EL (cell line): ENCODE measurements around the gene SLC16A8.

Source experiments
- DNase-seq: peaks from one replicate; pipeline ENCODE4 v3.0.0-alpha.2; 2016

Gene SLC16A8

DNA sequence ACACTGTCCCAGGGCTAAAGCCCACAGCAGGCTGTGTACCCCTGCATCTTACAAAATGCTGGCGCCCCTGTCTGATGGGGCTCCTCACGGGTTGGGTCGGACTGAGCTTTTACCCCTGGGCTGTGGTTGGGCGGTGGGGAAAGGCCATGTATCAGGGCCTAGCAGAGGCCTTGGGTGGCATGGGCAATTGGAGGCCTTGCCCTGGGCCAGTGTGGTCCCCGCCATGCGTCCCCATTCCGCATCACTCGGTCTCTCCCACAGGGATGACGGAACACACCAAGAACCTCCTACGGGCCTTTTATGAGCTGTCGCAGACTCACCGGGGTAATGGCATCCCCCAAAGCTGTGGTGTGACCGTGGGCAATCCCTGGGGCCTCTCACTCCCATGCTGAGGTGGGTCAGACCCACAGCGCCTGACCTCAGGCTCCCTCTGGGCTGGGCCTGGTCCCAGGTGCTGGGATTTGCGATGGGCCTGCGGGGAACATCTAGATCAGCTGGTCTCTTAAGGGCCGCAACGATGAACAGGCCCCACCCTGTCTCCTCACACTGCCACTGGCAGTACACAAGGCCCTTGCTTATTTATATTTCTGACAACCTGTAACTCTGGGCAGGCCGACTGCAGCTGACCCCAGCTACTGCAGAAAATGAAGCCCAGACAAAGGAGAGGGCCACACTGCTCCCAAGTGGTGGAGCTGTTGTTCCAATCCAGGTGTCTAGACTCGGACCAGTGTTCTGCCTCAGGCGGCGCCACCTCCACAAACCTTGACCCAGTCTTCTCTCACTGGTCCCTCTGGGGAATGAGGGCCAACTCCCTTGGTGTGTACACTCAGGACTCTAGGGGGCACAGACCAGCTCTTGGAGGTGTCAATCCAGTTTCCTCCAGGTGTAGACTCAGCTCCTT is 12.3 kb downstream of the SLC16A8 start:
- DNase-seq = no peak

GRCh38 chr22:38070250-38070921 is 13.6 kb downstream of the SLC16A8 start:
- DNase-seq = no peak

- no peak for DNase-seq
Measured at GRCh38 chr22:38069372-38070249, 14.4 kb downstream of the SLC16A8 start.

DNA sequence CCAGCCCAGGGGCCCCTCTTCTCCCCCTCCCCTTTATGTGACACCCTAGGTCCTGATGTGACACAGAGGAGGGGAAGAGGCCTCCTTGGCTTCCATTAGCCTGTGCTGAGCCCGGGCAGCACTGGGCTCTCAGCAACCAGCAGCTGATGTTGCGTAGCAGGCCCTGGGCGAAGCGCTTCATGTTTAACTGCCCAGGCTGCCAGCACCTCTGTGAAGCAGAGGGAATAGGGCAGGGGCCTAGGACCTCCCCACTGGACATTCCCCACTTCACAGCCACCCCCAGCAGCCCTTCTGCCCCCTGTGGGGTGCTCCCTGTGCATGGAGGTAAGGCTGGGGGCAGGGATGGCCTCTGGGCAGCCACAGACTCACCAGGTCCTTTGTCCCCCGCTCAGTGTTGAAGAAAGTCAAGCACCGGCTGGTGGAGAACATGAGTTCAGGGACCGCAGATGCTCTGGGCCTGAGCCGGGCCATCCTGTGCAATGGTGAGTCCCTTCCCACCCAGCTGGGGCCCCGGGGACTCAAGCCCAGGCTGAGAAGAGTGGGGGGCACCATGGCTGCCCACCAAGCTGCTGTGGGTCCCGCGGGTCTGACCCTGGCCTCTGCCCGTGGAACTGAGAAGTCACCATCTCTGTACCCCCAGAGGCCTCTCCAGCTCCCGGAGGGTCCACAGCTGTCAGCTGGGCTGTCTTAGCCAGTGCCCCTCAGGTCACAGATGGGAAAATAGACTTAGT is 15.2 kb downstream of the SLC16A8 start:
- no peak for DNase-seq

DNA sequence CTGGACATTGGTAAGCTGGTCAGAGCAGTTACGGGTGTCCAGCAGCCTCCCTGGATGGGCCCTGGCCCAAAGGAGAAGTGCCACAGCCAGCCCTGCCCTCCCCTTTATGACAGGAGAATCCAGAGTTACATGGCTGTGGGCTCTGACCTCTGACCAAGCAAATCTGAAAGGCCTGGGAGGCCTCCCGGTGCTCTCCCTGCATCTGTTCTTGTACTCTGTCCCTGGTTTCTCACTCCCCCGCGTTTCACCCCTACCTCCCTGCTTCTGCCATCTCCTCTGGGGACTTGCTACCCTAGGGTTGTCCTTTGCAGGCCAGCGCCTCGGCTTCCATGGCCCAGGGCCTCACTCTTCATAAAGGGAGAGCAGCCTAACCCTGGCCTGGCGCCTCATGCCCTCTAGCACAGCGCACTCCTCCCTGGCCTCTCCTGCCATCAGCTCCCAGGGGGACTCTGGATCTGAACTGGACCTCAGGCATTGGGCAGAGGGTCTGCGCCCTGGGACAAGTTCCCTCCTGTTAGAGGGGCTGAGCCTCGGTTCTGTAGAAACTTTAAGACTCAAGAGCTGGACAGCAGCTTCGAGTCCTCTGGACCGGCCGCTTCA is 16.1 kb downstream of the SLC16A8 start:
- no peak for DNase-seq

DNA sequence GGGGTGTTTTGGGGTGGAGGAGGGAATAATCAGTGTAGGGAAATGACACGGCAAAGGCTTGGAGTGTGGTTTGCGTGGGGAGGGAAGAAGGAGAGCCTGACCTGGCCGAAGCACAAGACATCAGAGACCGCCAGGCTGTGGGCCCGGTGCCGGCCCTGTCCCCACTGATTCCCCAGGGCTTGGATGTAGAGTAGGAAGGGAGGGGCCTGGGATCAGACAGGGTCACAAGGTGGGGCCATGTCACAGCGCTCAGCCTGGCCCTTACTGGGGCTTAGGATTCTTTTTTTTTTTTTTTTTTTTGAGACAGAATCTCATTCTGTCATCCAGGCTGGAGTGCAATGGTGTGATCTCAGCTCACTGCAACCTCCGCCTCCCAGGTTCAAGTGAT is 17.0 kb downstream of the SLC16A8 start:
- no peak for DNase-seq

DNA sequence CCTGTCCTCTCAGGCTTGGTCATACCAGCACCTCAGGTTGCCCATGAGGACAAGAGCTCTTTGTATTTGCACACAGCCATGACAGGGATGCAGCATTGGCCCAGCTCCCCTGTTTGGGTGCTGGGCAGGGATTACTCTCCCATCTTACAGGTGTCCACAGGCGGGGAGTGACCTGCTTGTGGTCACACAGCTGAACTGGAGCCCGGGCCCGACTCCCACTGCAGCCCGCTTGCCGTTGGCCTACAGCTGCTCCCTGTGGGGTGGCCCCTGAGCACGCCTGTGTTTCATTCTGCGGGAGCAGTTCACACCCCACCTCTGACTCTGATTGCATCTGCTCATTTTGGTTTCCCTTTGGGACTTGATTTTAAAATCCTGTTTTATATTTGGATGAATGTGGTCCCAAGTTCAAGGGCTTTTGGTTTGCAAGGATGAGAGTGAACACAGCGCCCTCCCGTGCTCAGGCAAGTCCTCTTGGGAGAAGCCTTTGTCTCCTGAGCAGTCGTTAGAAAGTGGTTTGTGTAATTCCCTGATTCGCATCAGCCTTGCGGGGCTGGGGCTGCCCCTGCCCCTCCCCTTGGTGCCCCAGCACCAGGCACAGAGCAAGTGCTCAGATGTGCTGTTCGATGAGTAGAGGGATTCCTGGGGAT is 17.5 kb downstream of the SLC16A8 start:
- no peak for DNase-seq

GRCh38 chr22:38065539-38065938 is 18.4 kb downstream of the SLC16A8 start:
- no peak for DNase-seq

- DNase-seq = no peak
Measured at GRCh38 chr22:38062791-38063190, 21.2 kb downstream of the SLC16A8 start.

DNA sequence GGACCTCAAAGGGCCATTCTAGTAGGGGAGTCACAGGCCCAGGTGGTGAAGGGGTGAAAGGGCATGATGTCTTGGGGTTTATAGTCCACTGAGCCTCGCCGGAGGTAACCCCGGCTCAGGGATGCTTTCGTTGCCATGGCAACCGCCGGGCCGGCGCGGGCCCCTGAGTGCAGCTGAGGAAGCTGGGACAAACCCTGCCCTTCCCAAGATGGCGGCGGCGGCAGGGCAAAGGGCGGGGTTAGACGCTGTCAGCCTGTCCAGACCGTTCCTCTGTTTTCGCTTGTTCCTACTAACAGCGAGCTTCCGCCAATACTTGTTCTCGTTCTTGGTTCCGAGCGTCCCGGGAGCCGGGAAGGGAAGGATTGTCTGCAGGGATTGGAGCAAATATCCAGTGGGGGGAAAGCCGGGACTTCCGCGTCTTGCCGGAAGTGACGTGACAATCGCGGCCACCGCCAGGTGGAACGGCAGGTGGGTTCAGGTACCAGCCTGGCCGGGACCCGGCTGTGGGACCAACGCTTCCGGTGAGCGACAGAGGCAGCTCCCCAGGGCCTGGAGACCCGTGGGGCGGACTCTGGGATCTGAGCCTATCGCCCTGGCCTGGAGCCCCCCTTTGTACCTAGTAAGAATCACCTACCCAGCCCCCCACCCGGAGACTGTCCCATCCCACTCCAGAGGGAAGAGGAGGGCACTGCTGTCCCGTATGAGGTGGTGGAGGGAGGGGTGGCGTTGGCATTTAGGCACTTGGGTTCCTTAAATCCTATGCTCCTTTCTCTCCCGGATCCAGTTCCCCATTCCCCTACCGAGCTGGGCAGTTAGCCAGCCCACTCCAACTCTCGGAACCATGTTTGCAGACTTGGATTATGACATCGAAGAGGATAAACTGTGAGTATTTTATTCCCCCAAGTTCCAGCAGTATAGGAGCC is 26.8 kb downstream of the SLC16A8 start, which contains the start of gene PICK1:
TSS of gene PICK1 (plus strand) at position 436 of the 923 bp plus-strand sequence. CDS start at position 842, 406 bp downstream.
- DNase-seq = peak; percentile 94

- peak; percentile 75 for DNase-seq
Measured at GRCh38 chr22:38051900-38052862, 31.8 kb downstream of the SLC16A8 start.

GRCh38 chr22:38051261-38051660 is 32.7 kb downstream of the SLC16A8 start:
- no peak for DNase-seq

- no peak for DNase-seq
Measured at GRCh38 chr22:38050720-38051119, 33.3 kb downstream of the SLC16A8 start.

GRCh38 chr22:38049812-38050619 is 34.0 kb downstream of the SLC16A8 start:
- no peak for DNase-seq

GRCh38 chr22:38046070-38046748 is 37.8 kb downstream of the SLC16A8 start:
- no peak for DNase-seq

DNA sequence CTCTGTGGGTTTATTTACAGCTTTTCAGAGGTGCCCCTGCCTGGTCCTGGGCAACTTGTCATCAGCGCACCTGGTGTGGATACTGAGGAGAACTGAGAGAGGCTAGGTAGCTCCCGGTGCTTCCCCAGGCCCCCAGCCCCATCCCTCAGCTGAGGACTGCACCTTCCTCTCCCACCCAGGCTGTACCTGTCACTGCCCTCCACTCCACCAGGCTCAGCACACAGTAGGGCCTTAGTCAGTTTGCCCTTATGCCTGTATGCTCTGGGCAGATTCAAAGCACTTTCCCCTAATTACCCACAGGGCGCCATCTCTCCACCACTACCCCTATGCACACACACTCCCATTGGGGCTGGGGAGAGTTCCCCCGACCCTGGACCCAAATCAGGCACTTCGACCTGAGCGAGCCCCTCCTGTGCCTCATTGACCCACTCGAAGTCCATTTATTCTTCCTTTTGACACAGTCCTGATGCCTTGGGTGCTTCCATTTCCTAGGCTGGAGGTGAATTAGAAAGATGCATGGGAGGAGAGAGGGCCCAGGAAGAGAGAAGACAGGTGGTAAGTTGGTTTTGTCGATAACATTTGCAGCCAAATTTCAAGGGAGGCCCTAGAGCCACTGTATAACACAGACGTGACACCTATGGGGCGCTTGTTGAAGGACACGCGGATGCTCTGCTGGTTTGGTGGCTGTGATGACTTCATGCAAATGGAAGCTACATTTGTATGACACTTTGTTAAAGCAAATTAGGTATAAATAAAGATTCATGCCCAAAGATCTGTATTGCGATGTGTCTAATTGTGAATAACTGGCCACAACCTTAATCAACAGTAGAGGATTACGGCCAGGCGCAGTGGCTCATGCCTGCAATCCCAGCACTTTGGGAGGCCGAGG is 40.6 kb downstream of the SLC16A8 start:
- DNase-seq = no peak

GRCh38 chr22:38042488-38042790 is 41.5 kb downstream of the SLC16A8 start:
- DNase-seq = no peak
